Parathyroid adenoma (tissue), 2 donors: Measurements from ENCODE around the gene SPATA18.
"Not testable (repeated sequence)": the region's sequence is repeated elsewhere in the genome, so short reads cannot be mapped to it uniquely, and the experiment has no call there.

Experiments used
- H2AFZ ChIP-seq: fragments of 300-600 bp; sonication (generic); one replicate; pipeline ENCODE4 v1.7.0; 2017; ENCODE audit warnings: antibody characterized with exemption, mild to moderate bottlenecking
- H3K27ac ChIP-seq: fragments of 300-600 bp; sonication (generic); one replicate; pipeline ENCODE4 v1.7.0; 2017
- H3K27me3 ChIP-seq: fragments of 300-600 bp; sonication (generic); one replicate; pipeline ENCODE4 v1.7.0; 2017; ENCODE audit warnings: low read length; ENCODE audit not compliant: control insufficient read depth, insufficient read depth
- H3K36me3 ChIP-seq: fragments of 300-600 bp; sonication (generic); one replicate; pipeline ENCODE4 v1.7.0; 2017; ENCODE audit warnings: low read length; ENCODE audit not compliant: control insufficient read depth, insufficient read depth
- H3K4me1 ChIP-seq: fragments of 300-600 bp; sonication (generic); one replicate; pipeline ENCODE4 v1.7.0; 2017; ENCODE audit warnings: control low read depth
- H3K4me2 ChIP-seq: fragments of 300-600 bp; sonication (generic); one replicate; pipeline ENCODE4 v1.7.0; 2017; ENCODE audit warnings: low read length
- H3K4me3 ChIP-seq: fragments of 300-600 bp; sonication (generic); one replicate; pipeline ENCODE4 v1.7.0; 2017; ENCODE audit warnings: low read depth, low read length
- H3K79me2 ChIP-seq: fragments of 300-600 bp; sonication (generic); one replicate; pipeline ENCODE4 v1.7.0; 2017; ENCODE audit warnings: control low read depth
- H3K9ac ChIP-seq: fragments of 300-600 bp; sonication (generic); one replicate; pipeline ENCODE4 v1.7.0; 2017; ENCODE audit warnings: mild to moderate bottlenecking
- H3K9me3 ChIP-seq: fragments of 300-600 bp; sonication (generic); one replicate; pipeline ENCODE4 v1.7.0; 2017; ENCODE audit warnings: low read length; ENCODE audit not compliant: control insufficient read depth
- TF ChIP-seq, protein P1 (sequence below): fragments of 300-600 bp; sonication (generic); IDR thresholded peaks from one replicate; pipeline ENCODE4 v1.7.0; 2017; ENCODE audit warnings: antibody characterized with exemption, mild to moderate bottlenecking
- donor health status: primary hyperparathyroidism.

Gene SPATA18

DNA sequence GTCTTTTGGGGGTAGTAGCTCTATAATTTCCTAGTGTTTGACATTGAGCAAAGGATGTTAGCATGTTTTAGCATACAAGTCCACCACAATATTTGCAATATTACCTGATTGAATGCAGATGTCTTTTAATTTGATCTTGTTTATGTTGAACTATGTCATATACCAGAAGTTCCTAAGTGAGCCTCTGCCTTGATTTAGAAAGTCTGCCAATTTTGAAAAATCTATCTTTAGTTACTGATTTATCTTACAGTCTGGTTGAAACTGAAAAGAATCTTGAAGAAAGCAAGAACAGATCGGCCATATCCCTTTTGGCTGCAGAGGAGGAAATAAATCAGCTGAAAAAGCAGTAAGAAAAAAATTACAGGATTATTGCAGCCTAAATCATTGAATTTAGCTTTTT is 18.5 kb downstream of the SPATA18 start:
- Histone ChIP-seq H3K27me3 (no peaks in the 10 kb centered on the region), H2AFZ (no peak overlapping the region), H3K27ac (no peak overlapping the region), H3K36me3 (no peaks in the 10 kb centered on the region), H3K9me3 (peaks cover 2% of the 10 kb centered on the region), H3K4me2 (no peak overlapping the region), H3K4me1 (no peaks in the 10 kb centered on the region), H3K4me3 (no peak overlapping the region), H3K9ac (no peak overlapping the region), H3K79me2 (no peaks in the 10 kb centered on the region)
- TF ChIP-seq, protein P1, sequence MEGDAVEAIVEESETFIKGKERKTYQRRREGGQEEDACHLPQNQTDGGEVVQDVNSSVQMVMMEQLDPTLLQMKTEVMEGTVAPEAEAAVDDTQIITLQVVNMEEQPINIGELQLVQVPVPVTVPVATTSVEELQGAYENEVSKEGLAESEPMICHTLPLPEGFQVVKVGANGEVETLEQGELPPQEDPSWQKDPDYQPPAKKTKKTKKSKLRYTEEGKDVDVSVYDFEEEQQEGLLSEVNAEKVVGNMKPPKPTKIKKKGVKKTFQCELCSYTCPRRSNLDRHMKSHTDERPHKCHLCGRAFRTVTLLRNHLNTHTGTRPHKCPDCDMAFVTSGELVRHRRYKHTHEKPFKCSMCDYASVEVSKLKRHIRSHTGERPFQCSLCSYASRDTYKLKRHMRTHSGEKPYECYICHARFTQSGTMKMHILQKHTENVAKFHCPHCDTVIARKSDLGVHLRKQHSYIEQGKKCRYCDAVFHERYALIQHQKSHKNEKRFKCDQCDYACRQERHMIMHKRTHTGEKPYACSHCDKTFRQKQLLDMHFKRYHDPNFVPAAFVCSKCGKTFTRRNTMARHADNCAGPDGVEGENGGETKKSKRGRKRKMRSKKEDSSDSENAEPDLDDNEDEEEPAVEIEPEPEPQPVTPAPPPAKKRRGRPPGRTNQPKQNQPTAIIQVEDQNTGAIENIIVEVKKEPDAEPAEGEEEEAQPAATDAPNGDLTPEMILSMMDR: no peak

DNA sequence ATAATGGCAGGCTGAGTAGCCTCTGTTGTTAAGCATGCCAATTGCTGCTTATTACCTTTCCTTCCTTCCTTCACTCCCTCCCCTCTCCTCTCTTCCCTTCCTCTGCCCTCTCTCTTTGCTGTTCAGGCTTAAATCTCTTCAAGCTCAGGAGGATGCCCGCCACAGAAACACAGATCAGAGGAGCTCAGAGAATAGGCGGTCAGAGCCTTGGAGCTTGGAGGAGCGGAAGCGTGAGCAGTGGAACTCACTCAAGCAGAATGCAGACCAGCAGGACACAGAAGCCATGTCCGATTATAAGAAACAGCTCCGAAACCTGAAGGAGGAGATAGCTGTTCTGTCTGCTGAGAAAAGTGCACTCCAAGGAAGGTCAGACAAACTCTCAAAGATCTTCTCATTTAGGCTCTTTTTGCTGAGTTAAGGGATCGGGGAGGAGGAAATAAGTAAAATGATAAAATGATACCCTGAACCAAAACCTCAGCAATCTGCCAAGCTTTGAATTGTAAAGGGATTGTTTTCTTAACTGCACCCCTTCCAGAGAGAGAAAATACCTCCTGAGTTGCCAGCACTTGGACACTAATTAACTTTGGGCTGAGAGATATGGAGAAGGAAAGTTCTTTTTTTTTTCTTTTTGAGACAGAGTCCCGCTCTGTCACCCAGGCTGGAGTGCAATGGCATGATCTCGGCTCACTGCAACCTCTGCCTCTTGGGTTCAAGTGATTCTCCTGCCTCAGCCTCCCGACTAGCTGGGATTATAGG is 20.9 kb downstream of the SPATA18 start:
- H3K4me1 ChIP-seq: no peaks in the 10 kb centered on the region
- H3K27me3 ChIP-seq: no peaks in the 10 kb centered on the region
- no peaks in the 10 kb centered on the region for H3K79me2 ChIP-seq
- no peak overlapping the region for H3K9ac ChIP-seq
- TF ChIP-seq, protein P1: no peak
- H3K27ac ChIP-seq: no peak overlapping the region
- peaks cover 2% of the 10 kb centered on the region for H3K9me3 ChIP-seq
- no peak overlapping the region for H2AFZ ChIP-seq
- H3K4me3 ChIP-seq: no peak overlapping the region
- H3K36me3 ChIP-seq: no peaks in the 10 kb centered on the region
- H3K4me2 ChIP-seq: no peak overlapping the region

DNA sequence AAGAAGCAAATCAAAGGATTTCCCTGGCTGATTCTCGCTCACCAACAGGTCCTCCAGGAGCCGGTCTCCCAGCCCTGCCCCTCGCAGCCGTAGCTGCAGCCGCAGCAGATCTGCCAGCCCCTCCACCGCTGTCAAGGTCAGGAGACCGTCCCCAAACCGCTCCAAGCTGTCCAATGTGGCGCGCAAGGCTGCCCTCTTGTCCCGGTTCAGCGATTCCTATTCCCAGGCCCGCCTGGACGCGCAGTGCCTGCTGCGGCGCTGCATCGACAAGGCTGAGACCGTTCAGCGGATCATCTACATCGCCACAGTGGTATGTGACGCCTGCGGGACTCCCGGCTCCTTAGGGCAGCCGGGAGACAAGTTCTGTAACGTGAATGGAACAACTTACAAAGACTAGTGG is 25.6 kb downstream of the SPATA18 start:
- Histone ChIP-seq H3K9ac (no peak overlapping the region), H3K4me3 (no peak overlapping the region), H3K79me2 (no peaks in the 10 kb centered on the region), H3K9me3 (peaks cover 2% of the 10 kb centered on the region), H3K4me2 (no peak overlapping the region), H3K27ac (no peak overlapping the region), H3K27me3 (no peaks in the 10 kb centered on the region), H3K4me1 (no peaks in the 10 kb centered on the region), H3K36me3 (no peaks in the 10 kb centered on the region), H2AFZ (no peak overlapping the region)
- TF ChIP-seq, protein P1: no peak

DNA sequence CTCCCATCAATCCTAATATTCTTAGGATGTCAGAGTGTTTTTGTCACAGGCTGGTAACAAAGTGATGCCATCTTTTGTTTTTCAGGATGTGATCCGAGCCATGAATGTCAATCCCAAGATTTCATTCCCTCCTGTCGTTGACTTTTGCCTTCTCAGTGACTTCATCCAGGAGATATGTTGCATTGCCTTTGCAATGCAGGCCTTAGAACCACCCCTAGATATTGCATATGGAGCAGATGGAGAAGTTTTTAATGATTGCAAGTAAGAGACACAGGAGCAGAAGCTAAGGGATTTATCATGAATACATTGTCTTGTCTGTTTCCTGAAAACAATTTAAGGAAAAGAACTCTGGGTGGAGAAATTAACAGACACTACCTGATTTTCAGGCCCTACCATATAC is 28.6 kb downstream of the SPATA18 start:
- no peak overlapping the region for H2AFZ ChIP-seq
- H3K9me3 ChIP-seq: no peaks in the 10 kb centered on the region
- no peaks in the 10 kb centered on the region for H3K36me3 ChIP-seq
- no peak overlapping the region for H3K9ac ChIP-seq
- H3K27me3 ChIP-seq: no peaks in the 10 kb centered on the region
- H3K4me1 ChIP-seq: no peaks in the 10 kb centered on the region
- no peak overlapping the region for H3K4me2 ChIP-seq
- H3K27ac ChIP-seq: no peak overlapping the region
- no peak overlapping the region for H3K4me3 ChIP-seq
- no peaks in the 10 kb centered on the region for H3K79me2 ChIP-seq
- TF ChIP-seq, protein P1: no peak

DNA sequence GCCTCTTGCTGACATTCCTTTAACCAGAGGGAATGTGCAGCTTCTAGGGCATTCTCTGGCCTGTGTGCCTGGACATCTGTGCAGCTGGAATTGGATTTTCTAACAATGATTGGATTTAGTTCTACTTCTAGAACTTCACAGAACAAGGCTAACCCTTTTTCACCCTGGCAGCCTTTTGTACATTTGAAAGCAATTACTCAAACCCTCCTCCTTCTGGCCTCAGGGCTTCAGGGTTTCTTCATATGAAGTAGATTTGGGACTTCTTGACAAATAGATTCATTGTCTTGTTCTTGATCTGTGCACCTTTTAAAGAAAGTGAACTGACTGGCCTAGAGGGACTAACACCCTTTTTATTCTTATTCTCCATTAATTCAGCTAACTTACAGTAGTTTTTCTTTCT is 30.1 kb downstream of the SPATA18 start:
- no peaks in the 10 kb centered on the region for H3K36me3 ChIP-seq
- TF ChIP-seq, protein P1: no peak
- no peak overlapping the region for H3K9ac ChIP-seq

DNA sequence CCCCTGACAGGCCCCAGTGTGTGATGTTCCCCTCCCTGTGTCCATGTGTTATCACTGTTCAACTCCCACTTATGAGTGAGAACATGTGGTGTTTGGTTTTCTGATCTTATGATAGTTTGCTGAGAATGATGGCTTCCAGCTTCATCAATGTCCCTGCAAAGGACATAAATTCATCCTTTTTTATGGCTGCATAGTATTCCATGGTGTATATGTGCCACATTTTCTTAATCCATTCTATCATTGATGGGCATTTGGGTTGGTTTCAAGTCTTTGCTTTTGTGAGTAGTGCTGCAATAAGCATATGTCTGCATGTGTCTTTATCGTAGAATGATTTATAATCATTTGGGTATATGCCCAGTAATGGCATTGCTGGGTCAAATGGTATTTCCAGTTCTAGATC is 35.3 kb downstream of the SPATA18 start:
- not testable (repeated sequence) for H3K79me2 ChIP-seq, H3K4me1 ChIP-seq, H3K4me2 ChIP-seq, H2AFZ ChIP-seq, H3K27me3 ChIP-seq, H3K9ac ChIP-seq, H3K27ac ChIP-seq, H3K9me3 ChIP-seq, H3K4me3 ChIP-seq, H3K36me3 ChIP-seq

More for the DNA sequence above, 30.1 kb downstream of the SPATA18 start:
- no peak overlapping the region for H2AFZ ChIP-seq
- no peak overlapping the region for H3K4me3 ChIP-seq
- H3K9me3 ChIP-seq: no peaks in the 10 kb centered on the region
- no peaks in the 10 kb centered on the region for H3K79me2 ChIP-seq
- H3K4me2 ChIP-seq: no peak overlapping the region
- H3K27me3 ChIP-seq: no peaks in the 10 kb centered on the region
- H3K27ac ChIP-seq: no peak overlapping the region
- no peaks in the 10 kb centered on the region for H3K4me1 ChIP-seq
